KMS-11 (cell line): ENCODE measurements around the gene NALF2.

Experiments used
- H2AFZ ChIP-seq: fragments of 200-600 bp; sonication (generic); 2 replicates; pipeline ENCODE4 v1.6.1; 2016; ENCODE audit warnings: antibody characterized with exemption, mixed run types, low read depth
- H3K27ac ChIP-seq: fragments of 200-600 bp; sonication (generic); 2 replicates; pipeline ENCODE4 v1.6.1; 2016; ENCODE audit warnings: mild to moderate bottlenecking, mixed run types
- H3K27me3 ChIP-seq: fragments of 200-600 bp; sonication (generic); 2 replicates; pipeline ENCODE4 v1.6.1; 2017; ENCODE audit warnings: mild to moderate bottlenecking, low read depth, mixed run types, moderate library complexity; ENCODE audit not compliant: insufficient read depth
- H3K36me3 ChIP-seq: fragments of 200-600 bp; sonication (generic); 2 replicates; pipeline ENCODE4 v1.6.1; 2017; ENCODE audit warnings: mild to moderate bottlenecking, mixed run types; ENCODE audit not compliant: insufficient read depth
- H3K4me1 ChIP-seq: fragments of 200-600 bp; sonication (generic); 2 replicates; pipeline ENCODE4 v1.6.1; 2016; ENCODE audit warnings: mild to moderate bottlenecking, low read depth, mixed run types; ENCODE audit not compliant: poor library complexity, severe bottlenecking
- H3K4me2 ChIP-seq: fragments of 200-600 bp; sonication (generic); 2 replicates; pipeline ENCODE4 v1.7.0; 2016; ENCODE audit warnings: mild to moderate bottlenecking, mixed run types
- H3K4me3 ChIP-seq: fragments of 200-600 bp; sonication (generic); IDR thresholded peaks from 2 replicates; pipeline ENCODE4 v1.6.1; 2017; ENCODE audit warnings: low read depth, low read length, mixed read lengths; ENCODE audit not compliant: insufficient read depth
- H3K79me2 ChIP-seq: fragments of 200-600 bp; sonication (generic); 2 replicates; pipeline ENCODE4 v1.6.1; 2016; ENCODE audit warnings: low read depth, mixed run types; ENCODE audit not compliant: insufficient read depth
- H3K9ac ChIP-seq: fragments of 200-600 bp; sonication (generic); 2 replicates; pipeline ENCODE4 v1.6.1; 2016; ENCODE audit warnings: mild to moderate bottlenecking, mixed run types
- H4K20me1 ChIP-seq: fragments of 200-600 bp; sonication (generic); 2 replicates; pipeline ENCODE4 v1.6.1; 2016; ENCODE audit warnings: mild to moderate bottlenecking, mixed run types; ENCODE audit not compliant: insufficient read depth
- CTCF ChIP-seq: fragments of 200-600 bp; sonication (generic); conservative IDR thresholded peaks from 2 replicates; pipeline ENCODE4 v1.6.1; 2017; ENCODE audit warnings: low read depth, mild to moderate bottlenecking, antibody characterized with exemption, low read length, moderate library complexity, mixed read lengths

The NALF2 gene

GRCh38 chrX:69530306-69530705 is 26.2 kb downstream of the NALF2 start:
- Histone ChIP-seq H3K4me2 (no peak overlapping the region), H3K27me3 (no peaks in the 10 kb centered on the region), H3K9ac (no peak overlapping the region), H3K4me3 (no peak overlapping the region), H3K36me3 (no peaks in the 10 kb centered on the region), H3K79me2 (no peaks in the 10 kb centered on the region), H2AFZ (no peak overlapping the region), H3K4me1 (no peaks in the 10 kb centered on the region), H4K20me1 (no peaks in the 10 kb centered on the region), H3K27ac (no peak overlapping the region)
- no peak for TF ChIP-seq CTCF

- Histone ChIP-seq H3K27me3 (no peaks in the 10 kb centered on the region), H3K9ac (no peak overlapping the region), H4K20me1 (no peaks in the 10 kb centered on the region), H3K4me2 (no peak overlapping the region), H3K4me3 (no peak overlapping the region), H3K79me2 (no peaks in the 10 kb centered on the region), H3K4me1 (no peaks in the 10 kb centered on the region), H3K36me3 (no peaks in the 10 kb centered on the region), H3K27ac (no peak overlapping the region), H2AFZ (no peak overlapping the region)
- no peak for TF ChIP-seq CTCF
Observed at GRCh38 chrX:69531031-69531755, 27.1 kb downstream of the NALF2 start.

GRCh38 chrX:69535661-69536060 is 31.5 kb downstream of the NALF2 start:
- no peaks in the 10 kb centered on the region for H3K27me3 ChIP-seq
- H4K20me1 ChIP-seq, result no peaks in the 10 kb centered on the region
- peaks cover 20% of the 10 kb centered on the region for H3K4me1 ChIP-seq
- H3K4me3 ChIP-seq, result no peak overlapping the region
- no peak overlapping the region for H3K27ac ChIP-seq
- H3K36me3 ChIP-seq, result no peaks in the 10 kb centered on the region
- no peak overlapping the region for H3K4me2 ChIP-seq
- no peaks in the 10 kb centered on the region for H3K79me2 ChIP-seq
- no peak for TF ChIP-seq CTCF
- no peak overlapping the region for H3K9ac ChIP-seq
- H2AFZ ChIP-seq, result no peak overlapping the region

- Histone ChIP-seq H3K27me3 (no peaks in the 10 kb centered on the region), H3K79me2 (no peaks in the 10 kb centered on the region), H2AFZ (peak overlapping the region; percentile 93), H3K4me1 (peaks cover 20% of the 10 kb centered on the region), H3K27ac (no peak overlapping the region), H3K4me3 (no peak overlapping the region), H3K36me3 (no peaks in the 10 kb centered on the region), H3K9ac (peak overlapping the region; percentile 39; the same call in 1 of the 2 replicates), H4K20me1 (no peaks in the 10 kb centered on the region), H3K4me2 (peak overlapping the region; percentile 34)
- peak; percentile 66 for TF ChIP-seq CTCF
Observed at GRCh38 chrX:69538321-69538876, 34.3 kb downstream of the NALF2 start.
